ENCODE results near the gene UBE2K.
"Not testable (repeated sequence)": the region's sequence is repeated elsewhere in the genome, so short reads cannot be mapped to it uniquely, and the experiment has no call there.

The UBE2K gene

GRCh38 chr4:39697740-39698423, at the start of gene UBE2K:
UBE2K (plus strand) TSS chr4:39698136; CDS start chr4:39698328, 192 bp downstream.
- peak; percentile 82 for DNase-seq

- DNase-seq, result no peak
Observed at GRCh38 chr4:39648213-39648612, 49.7 kb upstream of the UBE2K start.

- DNase-seq, result no peak
Observed at GRCh38 chr4:39648827-39649558, 48.9 kb upstream of the UBE2K start.

GRCh38 chr4:39649639-39650265, 48.2 kb upstream of the UBE2K start:
- no peak for DNase-seq

- DNase-seq, result not testable (repeated sequence)
Observed at GRCh38 chr4:39651586-39651985, 46.4 kb upstream of the UBE2K start.

GRCh38 chr4:39655211-39655610, 42.7 kb upstream of the UBE2K start:
- no peak for DNase-seq

- DNase-seq, result no peak
Observed at GRCh38 chr4:39655876-39656275, 42.1 kb upstream of the UBE2K start.

GRCh38 chr4:39656638-39657037, 41.3 kb upstream of the UBE2K start:
- not testable (repeated sequence) for DNase-seq

- DNase-seq, result no peak
Observed at GRCh38 chr4:39657465-39657864, 40.5 kb upstream of the UBE2K start.

GRCh38 chr4:39658756-39659155, 39.2 kb upstream of the UBE2K start:
- DNase-seq, result no peak

GRCh38 chr4:39660045-39660444, 37.9 kb upstream of the UBE2K start:
- DNase-seq, result no peak

GRCh38 chr4:39660757-39661156, 37.2 kb upstream of the UBE2K start:
- DNase-seq, result no peak

GRCh38 chr4:39662683-39663082, 35.3 kb upstream of the UBE2K start:
- DNase-seq, result no peak

GRCh38 chr4:39664828-39665731, 32.9 kb upstream of the UBE2K start:
- no peak for DNase-seq

GRCh38 chr4:39667706-39668105, 30.2 kb upstream of the UBE2K start:
- DNase-seq, result no peak

GRCh38 chr4:39668887-39669286, 29.0 kb upstream of the UBE2K start:
- no peak for DNase-seq

- DNase-seq, result not testable (repeated sequence)
Observed at GRCh38 chr4:39670296-39670695, 27.6 kb upstream of the UBE2K start.

- DNase-seq, result not testable (repeated sequence)
Observed at GRCh38 chr4:39675681-39676080, 22.3 kb upstream of the UBE2K start.

- not testable (repeated sequence) for DNase-seq
Observed at GRCh38 chr4:39681003-39681402, 16.9 kb upstream of the UBE2K start.

GRCh38 chr4:39682138-39682537, 15.8 kb upstream of the UBE2K start:
- no peak for DNase-seq

GRCh38 chr4:39685990-39686389, 11.9 kb upstream of the UBE2K start:
- no peak for DNase-seq

GRCh38 chr4:39687014-39687413, 10.9 kb upstream of the UBE2K start:
- DNase-seq, result no peak

- DNase-seq, result no peak
Observed at GRCh38 chr4:39689970-39690369, 8.0 kb upstream of the UBE2K start.
